Measurements from ENCODE around the gene PIR. TPM values are rescaled to one million over a fixed set of nuclear protein-coding genes. Genes with fewer than 3 reads are reported as not detected.

PIR gene
- total RNA-seq, 5 donors from 2014 or later (not counting 1 experiment from before 2014, with no cell fraction given) = 0.51 TPM; not detected in 4

Other genes with a start within 250 kb of the PIR start
- gene ASB9, start 223.2 kb downstream of the PIR start, total RNA-seq = 1 to 10 TPM in 1 of 5 donors, under 1 TPM in 3, not detected in 1; 0.23 to 1.3 (median 0.46) TPM
- gene ASB11, start 177.7 kb downstream of the PIR start, total RNA-seq = not detected
- gene PIGA, start 157.8 kb downstream of the PIR start, total RNA-seq = 10 to 100 TPM; 15.9 to 95.0 (median 22.6) TPM
- not detected for gene VEGFD, start 108.9 kb downstream of the PIR start, total RNA-seq
- gene BMX, start 7.5 kb upstream of the PIR start, total RNA-seq = not detected
- gene ACE2, start 107.6 kb upstream of the PIR start, total RNA-seq = not detected
- under 1 TPM; 0.38 to 0.79 (median 0.45) TPM for gene CLTRN, start 171.5 kb upstream of the PIR start, total RNA-seq
- gene CA5B, start 244.9 kb upstream of the PIR start, total RNA-seq = 10 to 100 TPM; 34.2 to 80.9 (median 44.6) TPM

All from T-cell (primary cell).